ENCODE data around the gene CSNK1G3. TPM values are rescaled to one million over a fixed set of nuclear protein-coding genes. Genes with fewer than 3 reads are reported as not detected.

Gene CSNK1G3
- total RNA-seq, 1 experiment from 2014 or later: 48.3 TPM

GRCh38 chr5:123639244-123639643, 127.3 kb downstream of the CSNK1G3 start:
- Histone ChIP-seq H3K9me3 (ENCODE audit: control insufficient read depth, low read depth, low read length) (no peaks in the 10 kb centered on the region), H3K9ac (ENCODE audit: extremely low read depth, insufficient read length, low read length) (no peak overlapping the region), H3K4me2 (ENCODE audit: insufficient read depth, insufficient read length, low read length) (no peak overlapping the region), H2AK5ac (ENCODE audit: insufficient read length, low read length) (no peak overlapping the region), H3T11ph (ENCODE audit: low read length) (no peak overlapping the region), H3K18ac (ENCODE audit: insufficient read length, low read depth, low read length) (no peak overlapping the region), H3K27ac (ENCODE audit: insufficient read length, low read depth, low read length) (no peak overlapping the region), H3K79me1 (ENCODE audit: insufficient read depth, low read depth, low read length, poor library complexity, severe bottlenecking) (no peaks in the 10 kb centered on the region), H2BK12ac (ENCODE audit: insufficient read length, low read depth, low read length) (no peak overlapping the region), H3K4me1 (ENCODE audit: insufficient read depth, low read length) (no peaks in the 10 kb centered on the region), H3K23ac (ENCODE audit: insufficient read length, low read depth, low read length) (no peak overlapping the region), H2BK15ac (ENCODE audit: low read depth, low read length) (no peak overlapping the region), H3K23me2 (ENCODE audit: insufficient read length, low read depth, low read length, poor library complexity, severe bottlenecking) (no peaks in the 10 kb centered on the region), H4K20me1 (ENCODE audit: control insufficient read depth, insufficient read depth, insufficient read length) (no peaks in the 10 kb centered on the region), H3K79me2 (ENCODE audit: insufficient read depth, low read length) (no peaks in the 10 kb centered on the region), H2BK5ac (ENCODE audit: insufficient read length, low read length) (no peak overlapping the region), H3K14ac (ENCODE audit: insufficient read depth, low read length) (no peak overlapping the region), H3K4ac (ENCODE audit: low read depth, low read length) (no peak overlapping the region), H4K5ac (ENCODE audit: insufficient read length, low read depth, low read length) (no peak overlapping the region), H4K8ac (replicated peaks; ENCODE audit: insufficient read length, low read depth, low read length) (no peak overlapping the region), H2AFZ (ENCODE audit: low read length) (no peak overlapping the region), H2BK20ac (ENCODE audit: low read depth, low read length, poor library complexity, severe bottlenecking) (no peak overlapping the region), H2BK120ac (ENCODE audit: low read depth, low read length, poor library complexity, severe bottlenecking) (no peak overlapping the region), H4K91ac (ENCODE audit: insufficient read length, low read depth, low read length) (no peak overlapping the region), H3K27me3 (ENCODE audit: insufficient read depth, low read length) (no peaks in the 10 kb centered on the region), H3K56ac (ENCODE audit: insufficient read length, low read depth, low read length) (no peak overlapping the region)
- Mint-ChIP-seq H3K4me1 (peaks cover 5 to 10% of the 10 kb centered on the region in 2 experiments; a peak in 3 of 4 replicates), H3K9me3 (peaks cover 5 to 11% of the 10 kb centered on the region in 2 experiments), H3K27ac (no peak overlapping the region), H3K36me3 (ENCODE audit: insufficient read depth in 1 of 3, low read depth in 3 of 3) (peaks cover 1 to 12% (median 2%) of the 10 kb centered on the region in 3 experiments; a peak in 5 of 7 replicates), H3K27me3 (ENCODE audit: low read depth) (no peaks in the 10 kb centered on the region), H3K4me3 (no peak overlapping the region)
- TF ChIP-seq, protein P1, sequence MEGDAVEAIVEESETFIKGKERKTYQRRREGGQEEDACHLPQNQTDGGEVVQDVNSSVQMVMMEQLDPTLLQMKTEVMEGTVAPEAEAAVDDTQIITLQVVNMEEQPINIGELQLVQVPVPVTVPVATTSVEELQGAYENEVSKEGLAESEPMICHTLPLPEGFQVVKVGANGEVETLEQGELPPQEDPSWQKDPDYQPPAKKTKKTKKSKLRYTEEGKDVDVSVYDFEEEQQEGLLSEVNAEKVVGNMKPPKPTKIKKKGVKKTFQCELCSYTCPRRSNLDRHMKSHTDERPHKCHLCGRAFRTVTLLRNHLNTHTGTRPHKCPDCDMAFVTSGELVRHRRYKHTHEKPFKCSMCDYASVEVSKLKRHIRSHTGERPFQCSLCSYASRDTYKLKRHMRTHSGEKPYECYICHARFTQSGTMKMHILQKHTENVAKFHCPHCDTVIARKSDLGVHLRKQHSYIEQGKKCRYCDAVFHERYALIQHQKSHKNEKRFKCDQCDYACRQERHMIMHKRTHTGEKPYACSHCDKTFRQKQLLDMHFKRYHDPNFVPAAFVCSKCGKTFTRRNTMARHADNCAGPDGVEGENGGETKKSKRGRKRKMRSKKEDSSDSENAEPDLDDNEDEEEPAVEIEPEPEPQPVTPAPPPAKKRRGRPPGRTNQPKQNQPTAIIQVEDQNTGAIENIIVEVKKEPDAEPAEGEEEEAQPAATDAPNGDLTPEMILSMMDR (conservative IDR thresholded peaks at IDR 0.05): no peak
- no CpG with 5 or more reads among the region's 2 CpGs for WGBS (ENCODE audit: extremely low coverage, insufficient read length, low lambda C conversion rate)
- no peak for DNase-seq

All from H9 (cell line).